ENCODE measurements around the gene GRK5.

The GRK5 gene

GRCh38 chr10:119420950-119421875, 213.8 kb downstream of the GRK5 start:
- Histone ChIP-seq H3K9ac (ENCODE audit: low read length) (no peak overlapping the region), H3F3A (ENCODE audit: insufficient read depth, low read length) (no peaks in the 10 kb centered on the region), H3K4me1 (ENCODE audit: low read length) (no peaks in the 10 kb centered on the region), H3K36me3 (replicated peaks; ENCODE audit: insufficient read depth, low read length) (no peaks in the 10 kb centered on the region), H4K20me1 (ENCODE audit: insufficient read depth, low read length) (no peaks in the 10 kb centered on the region), H2AFZ (ENCODE audit: low read length) (no peak overlapping the region), H3K4me2 (ENCODE audit: low read depth, low read length) (no peak overlapping the region), H3K27ac (ENCODE audit: low read length) (no peak overlapping the region), H3K4me3 (ENCODE audit: low read length) (no peak overlapping the region), H3K79me2 (ENCODE audit: low read length) (peaks cover 15% of the 10 kb centered on the region), H3K27me3 (replicated peaks; ENCODE audit: insufficient read depth, low read length) (no peaks in the 10 kb centered on the region), H3K9me3 (replicated peaks; ENCODE audit: insufficient read depth, low read length) (no peaks in the 10 kb centered on the region), H3K9me2 (replicated peaks; ENCODE audit: insufficient read depth, low read length) (no peaks in the 10 kb centered on the region)
- TF ChIP-seq, protein P1, sequence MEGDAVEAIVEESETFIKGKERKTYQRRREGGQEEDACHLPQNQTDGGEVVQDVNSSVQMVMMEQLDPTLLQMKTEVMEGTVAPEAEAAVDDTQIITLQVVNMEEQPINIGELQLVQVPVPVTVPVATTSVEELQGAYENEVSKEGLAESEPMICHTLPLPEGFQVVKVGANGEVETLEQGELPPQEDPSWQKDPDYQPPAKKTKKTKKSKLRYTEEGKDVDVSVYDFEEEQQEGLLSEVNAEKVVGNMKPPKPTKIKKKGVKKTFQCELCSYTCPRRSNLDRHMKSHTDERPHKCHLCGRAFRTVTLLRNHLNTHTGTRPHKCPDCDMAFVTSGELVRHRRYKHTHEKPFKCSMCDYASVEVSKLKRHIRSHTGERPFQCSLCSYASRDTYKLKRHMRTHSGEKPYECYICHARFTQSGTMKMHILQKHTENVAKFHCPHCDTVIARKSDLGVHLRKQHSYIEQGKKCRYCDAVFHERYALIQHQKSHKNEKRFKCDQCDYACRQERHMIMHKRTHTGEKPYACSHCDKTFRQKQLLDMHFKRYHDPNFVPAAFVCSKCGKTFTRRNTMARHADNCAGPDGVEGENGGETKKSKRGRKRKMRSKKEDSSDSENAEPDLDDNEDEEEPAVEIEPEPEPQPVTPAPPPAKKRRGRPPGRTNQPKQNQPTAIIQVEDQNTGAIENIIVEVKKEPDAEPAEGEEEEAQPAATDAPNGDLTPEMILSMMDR (IDR thresholded peaks at IDR 0.05; ENCODE audit: low read length): no peak
- no peak for TF ChIP-seq EZH2phosphoT487 (IDR thresholded peaks at IDR 0.05; ENCODE audit: low read length)
- no peak for TF ChIP-seq EZH2 (optimal IDR thresholded peaks at IDR 0.05; ENCODE audit: low read depth, low read length)
- no peak for DNase-seq

DNA sequence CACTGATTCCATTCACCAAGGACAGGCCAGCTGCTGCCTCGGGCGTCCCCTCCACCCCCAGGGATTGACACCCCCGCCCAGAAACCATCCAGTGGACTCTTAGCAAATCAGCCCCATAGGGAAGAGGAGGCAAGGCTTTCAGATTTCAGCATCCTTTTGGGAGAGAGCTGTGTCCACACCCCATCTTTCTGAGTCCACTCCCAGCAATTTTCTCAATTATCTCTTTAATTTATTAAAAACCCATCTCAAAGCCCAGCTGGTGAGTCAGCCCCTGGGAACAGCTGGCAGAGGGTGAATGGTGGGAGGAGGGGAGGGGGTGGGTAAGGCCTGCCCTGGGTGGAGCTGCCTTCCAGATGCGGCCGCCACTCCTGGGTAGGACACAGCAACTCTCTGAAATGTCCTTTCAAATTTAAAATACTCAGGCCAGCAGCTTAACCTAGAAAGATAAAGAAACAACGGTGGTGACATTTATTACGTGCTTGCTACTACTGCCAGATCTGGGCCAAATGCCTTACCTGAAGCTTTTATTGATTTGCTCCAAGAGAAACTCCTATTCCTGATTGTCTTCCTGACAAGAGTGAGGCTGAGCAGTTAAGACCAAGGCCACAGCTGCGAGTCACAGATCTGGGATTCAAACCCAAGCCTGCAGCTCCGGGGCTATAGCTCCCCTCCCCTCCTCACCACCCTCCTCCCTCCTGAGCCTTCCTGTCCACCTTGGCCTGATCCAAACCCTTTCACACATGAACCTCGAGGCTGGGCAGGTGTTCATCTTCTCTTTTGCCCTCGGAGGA, 214.7 kb downstream of the GRK5 start:
- Histone ChIP-seq H3K9ac (ENCODE audit: low read length) (no peak overlapping the region), H3K4me2 (ENCODE audit: low read depth, low read length) (no peak overlapping the region), H3K4me3 (ENCODE audit: low read length) (no peak overlapping the region)

GRCh38 chr10:119422682-119423509, 215.5 kb downstream of the GRK5 start:
- no peak for DNase-seq
- no peaks in the 10 kb centered on the region for H3K9me3 ChIP-seq (replicated peaks; ENCODE audit: insufficient read depth, low read length)

More for the DNA sequence above, 214.7 kb downstream of the GRK5 start:
- Histone ChIP-seq H2AFZ (ENCODE audit: low read length) (no peak overlapping the region), H3K9me3 (replicated peaks; ENCODE audit: insufficient read depth, low read length) (no peaks in the 10 kb centered on the region), H3F3A (ENCODE audit: insufficient read depth, low read length) (no peaks in the 10 kb centered on the region), H3K9me2 (replicated peaks; ENCODE audit: insufficient read depth, low read length) (no peaks in the 10 kb centered on the region), H3K4me1 (ENCODE audit: low read length) (no peaks in the 10 kb centered on the region), H3K27me3 (replicated peaks; ENCODE audit: insufficient read depth, low read length) (no peaks in the 10 kb centered on the region), H3K79me2 (ENCODE audit: low read length) (peaks cover 11% of the 10 kb centered on the region), H4K20me1 (ENCODE audit: insufficient read depth, low read length) (no peaks in the 10 kb centered on the region), H3K36me3 (replicated peaks; ENCODE audit: insufficient read depth, low read length) (no peaks in the 10 kb centered on the region), H3K27ac (ENCODE audit: low read length) (no peak overlapping the region)
- TF ChIP-seq, protein P1 (IDR thresholded peaks at IDR 0.05; ENCODE audit: low read length): no peak
- TF ChIP-seq EZH2phosphoT487 (IDR thresholded peaks at IDR 0.05; ENCODE audit: low read length): no peak
- TF ChIP-seq EZH2 (optimal IDR thresholded peaks at IDR 0.05; ENCODE audit: low read depth, low read length): no peak
- no peak for DNase-seq

More at GRCh38 chr10:119422682-119423509, 215.5 kb downstream of the GRK5 start:
- no peaks in the 10 kb centered on the region for H3K9me2 ChIP-seq (replicated peaks; ENCODE audit: insufficient read depth, low read length)
- H3F3A ChIP-seq (ENCODE audit: insufficient read depth, low read length): no peaks in the 10 kb centered on the region
- H3K4me2 ChIP-seq (ENCODE audit: low read depth, low read length): no peak overlapping the region
- peaks cover 4% of the 10 kb centered on the region; the same call in 1 of the 2 replicates for H3K36me3 ChIP-seq (replicated peaks; ENCODE audit: insufficient read depth, low read length)
- H2AFZ ChIP-seq (ENCODE audit: low read length): no peak overlapping the region
- no peaks in the 10 kb centered on the region for H3K27me3 ChIP-seq (replicated peaks; ENCODE audit: insufficient read depth, low read length)
- no peak overlapping the region for H3K27ac ChIP-seq (ENCODE audit: low read length)
- H4K20me1 ChIP-seq (ENCODE audit: insufficient read depth, low read length): no peaks in the 10 kb centered on the region
- H3K4me3 ChIP-seq (ENCODE audit: low read length): no peak overlapping the region
- TF ChIP-seq, protein P1 (IDR thresholded peaks at IDR 0.05; ENCODE audit: low read length): no peak
- TF ChIP-seq EZH2phosphoT487 (IDR thresholded peaks at IDR 0.05; ENCODE audit: low read length) (no peak), EZH2 (optimal IDR thresholded peaks at IDR 0.05; ENCODE audit: low read depth, low read length) (no peak)
- H3K79me2 ChIP-seq (ENCODE audit: low read length): peaks cover 2% of the 10 kb centered on the region
- H3K4me1 ChIP-seq (ENCODE audit: low read length): no peaks in the 10 kb centered on the region
- no peak overlapping the region for H3K9ac ChIP-seq (ENCODE audit: low read length)

Data from MM.1S (cell line).